Measurements from ENCODE around the gene DNAH5.

- TF ChIP-seq POLR2AphosphoS5 (IDR thresholded peaks at IDR 0.05; ENCODE audit: insufficient read depth, low read depth, low read length) (no peak), MYC (IDR thresholded peaks at IDR 0.05; ENCODE audit: low read depth, low read length) (no peak), POLR2A (IDR thresholded peaks at IDR 0.05; ENCODE audit: low read depth, low read length) (no peak), EZH2 (IDR thresholded peaks at IDR 0.05; ENCODE audit: borderline replicate concordance, low read depth, low read length, severe bottlenecking) (no peak), JUN (IDR thresholded peaks at IDR 0.05; ENCODE audit: borderline replicate concordance, insufficient read depth, insufficient read length, low read depth) (no peak), FOS (IDR thresholded peaks at IDR 0.05; ENCODE audit: borderline replicate concordance, insufficient read depth, low read length) (no peak)
- TF ChIP-seq, protein P1, sequence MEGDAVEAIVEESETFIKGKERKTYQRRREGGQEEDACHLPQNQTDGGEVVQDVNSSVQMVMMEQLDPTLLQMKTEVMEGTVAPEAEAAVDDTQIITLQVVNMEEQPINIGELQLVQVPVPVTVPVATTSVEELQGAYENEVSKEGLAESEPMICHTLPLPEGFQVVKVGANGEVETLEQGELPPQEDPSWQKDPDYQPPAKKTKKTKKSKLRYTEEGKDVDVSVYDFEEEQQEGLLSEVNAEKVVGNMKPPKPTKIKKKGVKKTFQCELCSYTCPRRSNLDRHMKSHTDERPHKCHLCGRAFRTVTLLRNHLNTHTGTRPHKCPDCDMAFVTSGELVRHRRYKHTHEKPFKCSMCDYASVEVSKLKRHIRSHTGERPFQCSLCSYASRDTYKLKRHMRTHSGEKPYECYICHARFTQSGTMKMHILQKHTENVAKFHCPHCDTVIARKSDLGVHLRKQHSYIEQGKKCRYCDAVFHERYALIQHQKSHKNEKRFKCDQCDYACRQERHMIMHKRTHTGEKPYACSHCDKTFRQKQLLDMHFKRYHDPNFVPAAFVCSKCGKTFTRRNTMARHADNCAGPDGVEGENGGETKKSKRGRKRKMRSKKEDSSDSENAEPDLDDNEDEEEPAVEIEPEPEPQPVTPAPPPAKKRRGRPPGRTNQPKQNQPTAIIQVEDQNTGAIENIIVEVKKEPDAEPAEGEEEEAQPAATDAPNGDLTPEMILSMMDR (IDR thresholded peaks at IDR 0.05; ENCODE audit: extremely low read depth in 1 of 2, insufficient read depth in 1 of 2, low read depth in 1 of 2, low read length in 2 of 2), result no peak
- TF ChIP-seq, protein P2, sequence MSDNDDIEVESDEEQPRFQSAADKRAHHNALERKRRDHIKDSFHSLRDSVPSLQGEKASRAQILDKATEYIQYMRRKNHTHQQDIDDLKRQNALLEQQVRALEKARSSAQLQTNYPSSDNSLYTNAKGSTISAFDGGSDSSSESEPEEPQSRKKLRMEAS (IDR thresholded peaks at IDR 0.05; ENCODE audit: insufficient read depth, insufficient read length), result no peak
Measured at GRCh38 chr5:13946111-13946510, 1.6 kb upstream of the DNAH5 start.

Data from endothelial cell of umbilical vein (primary cell).